Erythroblast (primary cell): Measurements from ENCODE around the gene CIITA.
"Not testable (repeated sequence)": the region's sequence is repeated elsewhere in the genome, so short reads cannot be mapped to it uniquely, and the experiment has no call there.

Experiments
- DNase-seq, 2 experiments: peaks; one replicate each; lab custom pipeline; 2025; lab: John Stamatoyannopoulos, UW
- GATA1 ChIP-seq: IDR thresholded peaks from 2 replicates; pipeline ENCODE4 v1.6.1; 2011; ENCODE audit warnings: low read depth, mild to moderate bottlenecking, control low read depth, low read length, moderate library complexity
- POLR2A ChIP-seq: IDR thresholded peaks from 2 replicates; pipeline ENCODE4 v1.6.1; 2011; ENCODE audit warnings: mild to moderate bottlenecking, low read length

CIITA gene

DNA sequence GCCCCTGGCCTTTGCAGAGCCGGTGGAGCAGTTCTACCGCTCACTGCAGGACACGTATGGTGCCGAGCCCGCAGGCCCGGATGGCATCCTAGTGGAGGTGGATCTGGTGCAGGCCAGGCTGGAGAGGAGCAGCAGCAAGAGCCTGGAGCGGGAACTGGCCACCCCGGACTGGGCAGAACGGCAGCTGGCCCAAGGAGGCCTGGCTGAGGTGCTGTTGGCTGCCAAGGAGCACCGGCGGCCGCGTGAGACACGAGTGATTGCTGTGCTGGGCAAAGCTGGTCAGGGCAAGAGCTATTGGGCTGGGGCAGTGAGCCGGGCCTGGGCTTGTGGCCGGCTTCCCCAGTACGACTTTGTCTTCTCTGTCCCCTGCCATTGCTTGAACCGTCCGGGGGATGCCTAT, 29.5 kb downstream of the CIITA start:
- DNase-seq: no peak
- TF ChIP-seq POLR2A: no peak
- TF ChIP-seq GATA1: no peak

GRCh38 chr16:10906914-10907756, 30.1 kb downstream of the CIITA start:
- DNase-seq: no peak
- TF ChIP-seq GATA1: no peak
- TF ChIP-seq POLR2A: no peak

- no peak for DNase-seq
- TF ChIP-seq GATA1 (no peak), POLR2A (no peak)
These were observed 30.7 kb downstream of the CIITA start for GRCh38 chr16:10907757-10908045.

DNA sequence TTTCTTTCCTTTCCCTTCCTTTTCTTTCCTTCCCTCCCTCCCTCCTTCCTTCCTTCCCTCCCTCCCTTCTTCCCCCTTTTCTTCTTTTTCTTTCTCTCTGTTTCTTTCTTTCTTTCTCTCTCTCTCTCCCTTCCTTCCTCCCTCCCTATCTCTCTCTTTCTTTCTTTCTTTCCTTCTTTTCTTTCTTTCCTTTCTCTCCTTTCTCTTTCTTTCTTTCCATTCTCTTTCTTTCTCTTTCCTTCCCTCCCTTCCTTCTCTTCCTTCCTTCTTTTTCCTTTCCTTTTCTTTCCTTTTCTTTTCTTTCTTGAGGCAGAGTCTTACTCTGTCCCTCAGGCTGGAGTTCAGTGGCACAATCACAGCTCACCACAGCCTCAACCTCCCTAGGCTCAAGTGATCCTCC, 34.3 kb downstream of the CIITA start:
- no peak for DNase-seq

DNA sequence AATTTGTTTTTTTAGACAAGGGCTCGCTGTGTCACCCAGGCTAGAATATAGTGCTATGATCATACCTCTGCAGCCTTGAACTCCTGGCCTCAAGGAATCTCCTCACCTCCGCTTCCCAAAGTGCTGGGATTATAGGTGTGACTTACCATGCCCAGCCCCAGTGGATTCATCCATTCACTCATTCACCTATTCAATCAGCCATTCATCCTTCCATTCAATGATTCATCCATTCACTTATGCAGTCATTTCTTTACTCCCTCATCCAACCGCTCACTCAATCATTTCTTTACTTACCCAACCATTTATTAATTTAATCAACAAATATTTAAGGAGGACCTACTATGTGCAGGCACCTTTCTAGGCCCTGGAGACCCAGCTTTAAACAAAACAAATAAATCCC, 39.5 kb downstream of the CIITA start:
- no peak for DNase-seq
- TF ChIP-seq GATA1: no peak
- no peak for TF ChIP-seq POLR2A

More for the DNA sequence above, 34.3 kb downstream of the CIITA start:
- TF ChIP-seq POLR2A (no peak), GATA1 (no peak)

DNA sequence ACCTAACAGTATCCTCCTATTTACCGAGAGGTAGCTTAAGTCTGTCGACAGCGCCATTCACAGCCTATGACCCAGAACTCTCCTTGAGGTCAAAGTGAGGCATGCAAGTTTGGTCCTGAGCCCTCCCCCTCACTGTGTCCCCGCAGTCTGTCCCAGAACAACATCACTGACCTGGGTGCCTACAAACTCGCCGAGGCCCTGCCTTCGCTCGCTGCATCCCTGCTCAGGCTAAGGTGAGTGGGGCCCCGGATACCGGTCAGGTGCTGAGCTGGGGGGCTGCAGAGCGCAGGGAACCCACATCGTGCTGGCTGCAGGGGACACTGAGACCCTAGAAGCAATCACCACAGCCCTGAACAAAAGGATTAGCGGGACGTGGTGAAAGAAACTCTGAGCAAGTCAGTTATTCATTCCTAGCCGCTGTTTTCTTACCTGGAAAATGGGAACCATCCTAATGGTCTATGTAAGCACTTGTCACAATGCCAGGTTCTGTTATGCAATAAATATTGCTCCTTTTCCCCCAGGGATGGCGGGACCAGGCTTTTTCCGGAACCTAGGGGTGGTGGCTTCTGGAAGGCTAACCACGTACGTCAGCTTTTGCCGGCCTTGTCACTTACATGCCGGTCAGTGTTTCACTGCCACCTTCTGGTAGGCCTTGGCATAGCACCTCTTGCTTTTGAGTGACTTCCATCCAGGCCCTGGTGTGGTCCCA, 41.4 kb downstream of the CIITA start:
- DNase-seq: peak; percentile 87 to 92
- no peak for TF ChIP-seq POLR2A
- TF ChIP-seq GATA1: no peak

GRCh38 chr16:10919003-10919351, 42.0 kb downstream of the CIITA start:
- TF ChIP-seq GATA1 (no peak), POLR2A (no peak)

DNA sequence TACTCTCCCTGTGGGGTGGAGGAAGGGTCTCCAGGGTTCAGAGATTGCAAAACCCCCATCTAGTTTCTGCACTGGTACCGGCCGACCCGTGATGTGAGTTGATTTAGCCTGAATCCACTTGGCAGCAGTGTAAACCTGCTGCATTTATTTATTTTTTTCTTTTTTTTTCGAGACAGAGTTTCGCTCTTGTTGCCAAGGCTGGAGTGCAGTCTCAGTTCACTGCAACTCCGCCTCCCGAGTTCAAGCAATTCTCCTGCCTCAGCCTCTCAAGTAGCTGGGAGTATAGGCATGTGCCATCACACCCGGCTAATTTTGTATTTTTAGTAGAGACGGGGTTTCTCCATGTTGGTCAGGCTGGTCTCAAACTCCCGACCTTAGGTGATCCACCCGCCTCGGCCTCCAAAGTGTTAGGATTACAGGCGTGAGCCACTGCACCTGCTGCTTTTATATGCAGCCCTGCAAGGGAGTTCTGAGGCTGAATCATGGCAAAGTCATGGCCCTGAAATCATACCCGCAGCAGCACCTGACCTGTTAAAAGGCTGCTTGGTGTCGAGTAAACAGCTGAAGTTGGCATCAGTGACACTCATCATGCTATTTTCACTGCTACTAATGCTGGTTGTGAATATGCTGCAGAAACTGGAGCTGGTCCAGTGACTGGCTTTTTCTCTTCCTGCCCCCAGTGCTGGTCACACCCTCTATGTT, 43.9 kb downstream of the CIITA start:
- DNase-seq: no peak
- no peak for TF ChIP-seq GATA1
- TF ChIP-seq POLR2A: no peak

More at GRCh38 chr16:10919003-10919351, 42.0 kb downstream of the CIITA start:
- no peak for DNase-seq

DNA sequence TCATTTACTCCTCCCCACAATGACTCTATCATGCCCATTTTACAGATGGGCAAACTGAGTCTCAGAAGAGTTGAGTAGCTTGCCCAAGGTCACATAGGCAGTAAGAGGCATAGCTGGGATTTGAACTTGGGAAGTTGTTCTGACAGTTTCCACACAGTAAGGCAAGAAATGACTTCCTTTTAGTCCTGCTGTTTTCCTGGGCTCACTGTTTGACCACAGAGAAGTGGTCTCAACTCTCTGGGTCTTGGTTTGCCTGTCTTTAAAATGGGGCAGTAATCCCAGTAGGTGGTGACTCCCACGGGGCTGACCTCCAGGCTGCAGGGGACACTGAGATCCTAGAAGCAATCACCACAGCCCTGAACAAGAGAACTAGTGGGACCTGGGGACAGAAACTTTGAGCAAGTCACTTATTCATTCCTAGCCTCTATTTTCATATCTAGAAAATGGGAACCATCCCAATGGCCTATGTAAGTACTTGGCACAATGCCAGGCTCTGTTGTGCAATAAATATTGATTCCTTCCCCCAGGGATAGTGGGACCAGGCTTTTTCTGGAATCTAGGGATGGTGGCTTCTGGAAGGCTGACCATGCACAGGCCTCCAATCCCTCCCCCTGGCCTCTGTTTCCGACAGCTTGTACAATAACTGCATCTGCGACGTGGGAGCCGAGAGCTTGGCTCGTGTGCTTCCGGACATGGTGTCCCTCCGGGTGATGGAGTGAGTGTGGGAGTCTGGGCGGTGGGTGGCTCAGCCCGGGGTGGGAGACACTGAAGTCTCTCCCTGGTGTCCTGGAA, 44.7 kb downstream of the CIITA start:
- DNase-seq: no peak
- TF ChIP-seq POLR2A (no peak), GATA1 (no peak)

- TF ChIP-seq POLR2A (no peak), GATA1 (no peak)
- DNase-seq: peak in 1 of 2 experiments; percentile 19
These were observed 45.5 kb downstream of the CIITA start for GRCh38 chr16:10922328-10923145.

GRCh38 chr16:10923146-10923649, 46.2 kb downstream of the CIITA start:
- DNase-seq: no peak
- no peak for TF ChIP-seq POLR2A
- no peak for TF ChIP-seq GATA1

- no peak for DNase-seq
- no peak for TF ChIP-seq GATA1
- no peak for TF ChIP-seq POLR2A
These were observed 46.7 kb downstream of the CIITA start for GRCh38 chr16:10923650-10924214.

- DNase-seq: not testable (repeated sequence)
These were observed 48.3 kb downstream of the CIITA start for GRCh38 chr16:10925285-10925684.
